ENCODE data around the gene CHST11.

DNA sequence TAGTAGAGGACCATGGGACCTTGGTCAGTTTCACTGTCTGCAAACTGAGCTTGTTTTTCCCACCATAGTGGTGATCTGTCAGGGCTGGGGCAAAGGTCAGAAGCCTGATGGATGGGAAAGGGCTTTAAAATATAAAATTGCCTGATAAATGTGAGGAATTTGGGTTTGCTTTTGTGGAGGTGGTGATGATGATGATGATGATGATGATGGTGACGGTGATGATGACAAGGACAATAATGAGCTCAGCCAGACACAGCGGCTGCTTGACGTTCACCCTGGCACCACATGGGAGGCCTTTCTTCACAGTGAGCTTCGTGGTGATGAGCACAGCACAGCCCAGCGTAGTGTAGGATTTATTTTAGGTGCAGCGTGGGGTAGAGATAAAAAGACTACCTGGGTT lies 257.6 kb downstream of the CHST11 start:
- TF ChIP-seq POLR2A (IDR thresholded peaks at IDR 0.05): no peak
- TF ChIP-seq, protein P1, sequence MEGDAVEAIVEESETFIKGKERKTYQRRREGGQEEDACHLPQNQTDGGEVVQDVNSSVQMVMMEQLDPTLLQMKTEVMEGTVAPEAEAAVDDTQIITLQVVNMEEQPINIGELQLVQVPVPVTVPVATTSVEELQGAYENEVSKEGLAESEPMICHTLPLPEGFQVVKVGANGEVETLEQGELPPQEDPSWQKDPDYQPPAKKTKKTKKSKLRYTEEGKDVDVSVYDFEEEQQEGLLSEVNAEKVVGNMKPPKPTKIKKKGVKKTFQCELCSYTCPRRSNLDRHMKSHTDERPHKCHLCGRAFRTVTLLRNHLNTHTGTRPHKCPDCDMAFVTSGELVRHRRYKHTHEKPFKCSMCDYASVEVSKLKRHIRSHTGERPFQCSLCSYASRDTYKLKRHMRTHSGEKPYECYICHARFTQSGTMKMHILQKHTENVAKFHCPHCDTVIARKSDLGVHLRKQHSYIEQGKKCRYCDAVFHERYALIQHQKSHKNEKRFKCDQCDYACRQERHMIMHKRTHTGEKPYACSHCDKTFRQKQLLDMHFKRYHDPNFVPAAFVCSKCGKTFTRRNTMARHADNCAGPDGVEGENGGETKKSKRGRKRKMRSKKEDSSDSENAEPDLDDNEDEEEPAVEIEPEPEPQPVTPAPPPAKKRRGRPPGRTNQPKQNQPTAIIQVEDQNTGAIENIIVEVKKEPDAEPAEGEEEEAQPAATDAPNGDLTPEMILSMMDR (IDR thresholded peaks at IDR 0.05): no peak
- TF ChIP-seq EP300 (IDR thresholded peaks at IDR 0.05): no peak
